Erythroblast (primary cell): ENCODE measurements around the gene NDRG3.

Experiments
- GATA1 ChIP-seq: IDR thresholded peaks from 2 replicates; pipeline ENCODE4 v1.6.1; 2011; ENCODE audit warnings: low read depth, mild to moderate bottlenecking, control low read depth, low read length, moderate library complexity
- POLR2A ChIP-seq: IDR thresholded peaks from 2 replicates; pipeline ENCODE4 v1.6.1; 2011; ENCODE audit warnings: mild to moderate bottlenecking, low read length

DNA sequence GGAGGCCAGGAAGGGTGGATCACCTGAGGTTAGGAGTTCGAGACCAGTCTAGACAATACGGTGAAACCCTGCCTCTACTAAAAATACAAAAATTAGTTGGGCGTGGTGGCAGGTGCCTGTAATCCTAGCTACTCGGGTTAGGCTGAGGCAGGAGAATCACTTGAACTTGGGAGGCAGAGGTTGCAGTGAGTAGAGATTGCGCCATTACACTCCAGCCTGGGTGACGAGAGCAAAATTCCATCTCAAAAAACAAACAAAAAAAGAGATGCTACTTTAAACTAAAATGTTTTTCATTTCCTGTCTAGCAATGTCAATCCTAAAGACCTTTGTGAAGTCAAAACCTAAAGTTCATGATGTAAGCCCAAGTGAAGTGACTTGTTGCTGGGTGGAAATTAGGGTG, 14.8 kb upstream of the NDRG3 start:
- TF ChIP-seq POLR2A, result no peak
- no peak for TF ChIP-seq GATA1
